GM19324 (cell line): ENCODE results near the gene ETAA1.

Source experiments
- ATAC-seq: cut with Tn5 transposase; IDR thresholded peaks from one replicate; pipeline ENCODE4 v1.9.1; 2021; ENCODE audit warnings: mild to moderate bottlenecking, moderate library complexity; ENCODE audit not compliant: unreplicated experiment, low FRiP score

The ETAA1 gene

GRCh38 chr2:67397143-67397986 is at the start of gene ETAA1:
Gene ETAA1 (plus strand): TSS chr2:67397333. CDS start chr2:67397449, 116 bp downstream.
- peak; percentile 100 for ATAC-seq

- ATAC-seq = no peak
Measured at GRCh38 chr2:67366832-67367412, 30.2 kb upstream of the ETAA1 start.

- ATAC-seq = no peak
Measured at GRCh38 chr2:67374481-67374880, 22.7 kb upstream of the ETAA1 start.

GRCh38 chr2:67374949-67375348 is 22.2 kb upstream of the ETAA1 start:
- ATAC-seq = no peak

- no peak for ATAC-seq
Measured at GRCh38 chr2:67378555-67378954, 18.6 kb upstream of the ETAA1 start.

- ATAC-seq = no peak
Measured at GRCh38 chr2:67379048-67379447, 18.1 kb upstream of the ETAA1 start.

- ATAC-seq = no peak
Measured at GRCh38 chr2:67384123-67384822, 12.9 kb upstream of the ETAA1 start.

- ATAC-seq = no peak
Measured at GRCh38 chr2:67388680-67389079, 8.5 kb upstream of the ETAA1 start.

- no peak for ATAC-seq
Measured at GRCh38 chr2:67389286-67389685, 7.8 kb upstream of the ETAA1 start.

GRCh38 chr2:67389788-67390187 is 7.3 kb upstream of the ETAA1 start:
- ATAC-seq = no peak

- ATAC-seq = no peak
Measured at GRCh38 chr2:67393237-67393636, 3.9 kb upstream of the ETAA1 start.

GRCh38 chr2:67394734-67395133 is 2.4 kb upstream of the ETAA1 start:
- ATAC-seq = no peak

- no peak for ATAC-seq
Measured at GRCh38 chr2:67399144-67399543, 2.0 kb downstream of the ETAA1 start.

GRCh38 chr2:67399831-67400489 is 2.8 kb downstream of the ETAA1 start:
- no peak for ATAC-seq

GRCh38 chr2:67400560-67401485 is 3.7 kb downstream of the ETAA1 start:
- ATAC-seq = no peak

GRCh38 chr2:67408346-67408745 is 11.2 kb downstream of the ETAA1 start:
- no peak for ATAC-seq

GRCh38 chr2:67412424-67412823 is 15.3 kb downstream of the ETAA1 start:
- ATAC-seq = no peak

- no peak for ATAC-seq
Measured at GRCh38 chr2:67414867-67415266, 17.7 kb downstream of the ETAA1 start.

- ATAC-seq = no peak
Measured at GRCh38 chr2:67416136-67416535, 19.0 kb downstream of the ETAA1 start.

- ATAC-seq = no peak
Measured at GRCh38 chr2:67423489-67423888, 26.4 kb downstream of the ETAA1 start.
